CD4-positive, alpha-beta T cell treated with Interferon alpha-2 for 1 hour (primary cell): ENCODE measurements around the gene ABCC6.
"Not testable (repeated sequence)": the region's sequence is repeated elsewhere in the genome, so short reads cannot be mapped to it uniquely, and the experiment has no call there.

Source experiments
- DNase-seq, 2 donors: peaks; one replicate each; pipeline ENCODE4 v3.0.0-alpha.2; 2020 to 2022

ABCC6 gene

DNA sequence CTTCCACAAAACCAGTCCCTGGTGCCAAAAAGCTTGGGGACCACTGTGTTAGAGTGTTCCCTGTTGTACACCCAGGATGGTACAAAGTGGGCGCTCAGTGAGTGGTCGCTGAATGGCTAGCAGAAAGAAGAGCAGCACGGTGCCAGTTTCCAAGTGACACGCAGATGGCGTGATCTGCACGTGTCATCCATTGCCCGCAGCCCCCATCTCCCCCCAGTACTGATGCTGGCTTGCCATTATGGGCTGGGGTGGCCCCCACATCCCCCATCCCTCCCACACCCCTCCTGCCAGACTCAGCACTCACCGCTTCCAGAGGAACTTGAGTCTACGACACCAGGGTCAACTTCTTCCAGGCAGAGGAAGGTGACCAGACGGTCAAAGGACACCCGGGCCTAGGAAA is 36.5 kb downstream of the ABCC6 start:
- no peak for DNase-seq

DNA sequence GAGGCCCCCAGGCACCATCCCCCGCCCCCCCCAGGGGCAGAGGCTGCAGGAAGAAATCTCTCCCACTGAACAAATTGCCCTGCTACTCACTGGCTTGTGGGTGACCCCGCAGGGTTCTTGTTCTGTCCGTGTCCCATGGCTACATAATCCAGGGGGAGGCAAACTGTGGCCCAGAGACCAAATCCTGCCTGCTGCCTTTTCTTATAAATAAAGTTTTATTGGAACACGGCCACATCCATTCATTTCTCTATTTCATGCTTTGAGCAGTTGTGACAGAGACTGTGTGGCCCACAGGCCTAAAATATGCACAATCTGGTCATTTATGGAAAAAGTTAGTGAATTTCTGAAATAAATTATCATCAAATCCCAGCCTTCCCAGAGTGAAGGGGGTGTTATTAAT is 38.2 kb downstream of the ABCC6 start:
- no peak for DNase-seq

DNA sequence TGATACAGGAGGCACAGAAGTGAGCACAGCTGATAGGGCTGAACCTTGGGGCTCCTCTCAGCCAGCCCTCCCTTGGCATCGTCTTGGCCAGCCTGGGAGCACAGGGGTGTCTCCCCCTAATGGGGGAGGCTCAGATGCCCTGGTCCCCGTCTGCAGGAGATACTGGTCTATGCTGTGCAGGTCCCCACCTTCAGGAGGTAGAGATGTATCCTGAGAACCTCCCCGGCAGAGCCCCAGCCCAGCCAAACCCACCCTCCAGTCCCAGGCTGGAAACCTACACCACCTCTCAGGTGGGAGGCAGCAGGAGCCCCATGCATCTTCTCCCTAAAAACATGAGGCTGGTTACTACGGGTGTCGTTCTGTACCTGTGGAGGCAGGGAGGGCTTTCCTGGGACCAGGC is 38.7 kb downstream of the ABCC6 start:
- no peak for DNase-seq

DNA sequence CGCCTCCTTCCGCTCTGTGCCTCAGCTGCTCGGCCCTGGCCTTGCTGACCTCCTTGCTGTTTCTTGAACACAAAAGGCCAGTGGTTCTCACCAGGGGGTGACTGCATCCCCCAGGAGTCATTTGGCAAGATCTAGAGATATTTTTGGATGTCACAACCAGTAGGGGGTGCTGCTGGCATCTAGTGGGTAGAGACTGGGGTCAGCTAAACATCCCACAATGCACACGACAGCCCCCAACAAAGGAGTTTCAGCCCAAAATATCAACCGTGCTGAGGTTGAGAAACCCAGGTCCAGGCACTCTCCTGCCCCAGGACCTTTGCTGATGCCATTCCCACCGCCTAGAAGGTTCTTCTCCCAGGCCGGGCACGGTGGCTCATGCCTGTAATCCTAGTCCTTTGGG is 39.7 kb downstream of the ABCC6 start:
- DNase-seq, result no peak

DNA sequence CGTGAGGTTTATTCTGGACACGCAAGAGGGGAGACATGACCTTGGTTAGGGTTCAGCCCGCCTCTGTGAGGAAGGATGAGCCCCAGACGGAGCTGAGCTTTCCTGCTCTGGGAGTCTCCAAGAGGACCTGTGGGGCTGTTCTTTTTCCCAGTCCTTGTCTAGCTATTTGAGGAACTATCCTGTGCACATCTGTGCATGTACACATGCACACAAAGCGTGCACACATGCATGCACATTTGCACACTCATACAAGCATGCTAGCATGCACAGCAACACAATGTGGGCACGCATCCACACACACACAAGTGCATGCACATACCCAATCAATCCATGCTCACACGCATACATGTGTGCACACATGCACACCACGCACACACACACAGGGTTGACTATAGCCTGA is 40.4 kb downstream of the ABCC6 start:
- DNase-seq, result no peak

DNA sequence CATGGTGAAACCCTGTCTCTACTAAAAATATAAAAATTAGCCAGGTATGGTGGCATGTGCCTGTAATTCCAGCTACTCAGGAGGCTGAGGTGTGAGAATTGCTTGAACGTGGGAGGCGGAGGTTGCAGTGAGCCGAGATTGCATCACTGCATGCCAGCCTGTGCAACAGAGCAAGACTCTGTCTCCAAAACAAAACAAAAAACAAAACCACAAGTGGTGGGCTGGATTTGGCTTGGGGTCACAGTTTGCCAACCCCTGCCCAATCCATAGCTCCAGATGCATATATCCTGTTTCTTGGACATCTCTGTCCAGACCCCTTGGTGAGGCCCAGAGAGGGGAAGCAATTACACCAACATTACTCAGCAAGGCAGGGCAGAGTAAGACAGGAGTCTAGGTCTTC is 41.5 kb downstream of the ABCC6 start:
- not testable (repeated sequence) for DNase-seq

DNA sequence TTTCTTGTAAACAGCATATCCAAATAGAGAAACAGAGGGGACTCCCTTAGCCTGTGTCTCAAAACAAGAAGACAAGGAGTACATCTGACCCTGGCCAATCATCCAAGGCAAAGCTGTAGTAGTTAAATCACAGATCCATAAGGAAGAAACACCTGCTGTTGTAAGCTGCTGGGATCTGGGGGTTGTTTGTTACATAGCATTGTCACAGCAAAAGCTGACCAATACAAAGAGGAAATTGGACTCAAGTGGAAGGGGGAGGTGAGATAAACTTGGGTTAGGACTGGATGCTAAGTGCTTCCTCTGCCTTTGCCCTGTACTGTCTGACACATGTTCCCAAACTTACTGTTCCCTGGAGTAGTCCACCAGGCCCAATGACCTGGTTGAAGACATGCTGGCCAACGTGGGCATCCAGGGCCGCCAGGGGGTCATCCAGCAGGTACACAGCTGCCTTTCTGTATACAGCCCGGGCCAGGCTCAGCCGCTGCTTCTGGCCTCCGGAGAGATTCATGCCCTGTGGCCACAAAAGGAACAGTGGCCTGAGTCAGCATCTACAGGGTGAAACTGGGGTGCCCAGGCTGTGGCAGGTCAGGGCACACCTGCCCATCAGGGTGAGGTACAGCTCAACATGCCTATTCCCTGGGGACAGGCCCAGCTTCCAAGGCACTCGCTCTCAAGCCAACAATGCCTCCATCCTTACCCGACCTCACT is 44.7 kb downstream of the ABCC6 start:
- no peak for DNase-seq

DNA sequence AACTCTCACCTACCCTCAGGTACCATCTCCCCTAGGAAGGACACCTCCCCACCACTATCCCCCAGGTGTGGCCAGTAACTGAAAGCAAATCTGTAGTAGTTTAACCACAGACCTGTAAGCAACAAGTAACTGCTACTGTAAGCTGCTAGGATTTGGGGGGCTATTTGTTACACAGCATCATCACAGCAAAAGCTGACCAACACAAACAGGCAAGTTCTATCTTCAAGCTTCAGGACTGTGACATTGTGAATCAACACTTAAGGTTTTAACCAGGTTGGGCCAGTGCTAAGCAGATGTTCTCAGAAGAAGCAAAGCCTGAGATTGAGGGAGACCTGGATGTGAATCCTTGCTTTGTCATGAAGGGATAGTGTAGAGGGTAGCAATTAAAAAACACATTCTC is 47.0 kb downstream of the ABCC6 start:
- no peak for DNase-seq

DNA sequence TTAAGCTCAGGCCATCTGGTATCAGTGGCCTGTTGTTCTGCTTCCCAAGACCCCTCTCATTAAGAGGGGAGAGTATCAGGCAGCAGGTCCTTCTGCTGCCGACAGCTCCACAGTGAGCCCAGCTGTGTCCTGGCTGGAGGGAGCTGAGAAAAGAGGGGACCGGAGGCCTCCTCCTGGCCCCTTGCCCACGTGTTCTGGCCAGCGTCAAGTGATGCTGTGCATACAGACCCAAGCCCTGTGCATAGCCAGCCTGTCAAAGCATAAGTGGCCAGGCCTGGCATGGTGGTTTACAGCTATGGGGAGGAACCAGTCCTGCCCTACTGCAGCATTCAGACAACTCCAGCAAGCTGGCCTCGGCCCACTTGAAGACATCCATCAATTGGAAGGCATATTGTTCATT is 48.0 kb downstream of the ABCC6 start:
- DNase-seq, result no peak

DNA sequence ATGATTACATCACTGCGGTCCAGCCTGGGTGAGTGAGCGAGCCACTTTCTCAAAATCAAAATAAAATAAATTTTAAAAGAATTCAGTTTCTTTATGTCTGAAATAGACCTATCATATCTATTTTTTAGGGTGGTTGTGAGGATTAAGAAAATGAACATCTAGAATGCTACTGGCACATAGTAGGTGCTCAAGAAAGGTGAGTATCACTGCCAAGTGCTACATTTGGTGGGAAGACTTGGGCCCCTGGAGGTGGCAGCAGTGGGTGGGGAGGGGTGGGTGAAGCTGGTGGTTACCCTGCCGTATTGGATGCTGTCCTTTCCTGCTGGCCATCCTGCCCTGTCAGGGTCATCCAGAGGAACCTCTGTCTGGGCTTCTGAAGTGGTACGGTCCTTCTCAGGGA is 50.3 kb downstream of the ABCC6 start:
- no peak for DNase-seq

DNA sequence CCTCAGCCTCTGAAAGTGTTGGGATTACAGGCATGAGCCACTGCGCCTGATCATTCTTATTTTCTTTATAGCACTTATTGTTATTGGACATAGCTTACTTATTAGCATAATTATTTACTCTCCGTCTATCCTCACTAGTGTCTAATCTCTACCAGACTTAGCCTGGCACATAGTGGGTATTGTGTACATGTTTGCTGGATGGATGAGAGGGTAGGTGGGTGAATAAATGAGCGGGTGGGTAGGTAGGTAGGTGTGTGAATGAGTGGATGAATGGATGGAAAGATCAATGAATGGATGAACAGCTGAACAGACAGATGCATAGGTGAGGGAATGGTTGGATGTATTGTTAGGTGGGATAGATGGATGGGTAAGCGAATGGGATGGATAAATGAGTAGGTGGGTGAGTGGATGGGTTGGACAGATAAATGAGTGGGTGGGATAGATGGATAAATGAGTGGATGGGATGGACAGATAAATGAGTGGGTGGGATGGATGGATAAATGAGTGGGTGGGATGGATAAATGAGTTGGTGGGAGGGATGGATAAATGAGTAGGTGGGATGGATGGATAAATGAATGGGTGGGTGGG is 51.9 kb downstream of the ABCC6 start:
- DNase-seq, result no peak

DNA sequence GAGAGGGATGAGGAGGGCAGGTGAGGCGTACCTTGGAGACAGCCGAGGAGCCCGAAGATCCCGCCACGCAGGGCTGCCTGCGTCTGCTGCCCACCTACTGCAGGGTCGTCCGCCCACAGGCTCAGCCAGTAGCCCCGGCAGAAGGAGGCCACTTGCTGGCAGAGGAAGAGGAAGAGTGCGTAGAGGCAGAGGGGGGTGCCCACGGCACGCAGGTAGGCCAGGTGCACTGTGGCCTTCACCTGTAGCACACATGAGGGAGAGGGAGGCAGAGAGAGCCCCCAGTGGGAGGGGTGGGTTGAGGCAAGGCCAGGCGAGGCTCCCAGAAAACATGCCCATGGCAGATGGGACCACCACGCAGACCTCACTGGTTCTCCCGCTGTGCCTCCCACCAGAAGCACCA is 53.7 kb downstream of the ABCC6 start:
- no peak for DNase-seq

DNA sequence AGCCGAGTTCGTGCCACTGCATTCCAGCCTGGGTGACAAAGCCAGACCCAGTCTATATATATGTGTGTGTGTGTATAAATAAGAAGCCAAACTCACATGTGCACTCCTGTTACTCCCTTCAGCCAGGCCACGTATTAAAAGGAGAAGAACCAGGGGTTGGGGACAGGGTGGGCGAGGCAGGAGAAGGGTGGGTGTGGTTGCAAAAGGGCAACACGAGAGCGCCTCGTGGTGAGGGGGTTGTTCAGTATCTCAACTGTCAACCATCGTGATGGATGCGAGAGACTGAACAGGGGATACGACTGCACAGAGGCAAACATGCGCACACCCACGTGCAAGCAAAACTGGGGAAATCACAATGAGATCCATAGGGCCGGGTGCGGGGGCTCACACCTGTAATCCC is 54.9 kb downstream of the ABCC6 start:
- no peak for DNase-seq

DNA sequence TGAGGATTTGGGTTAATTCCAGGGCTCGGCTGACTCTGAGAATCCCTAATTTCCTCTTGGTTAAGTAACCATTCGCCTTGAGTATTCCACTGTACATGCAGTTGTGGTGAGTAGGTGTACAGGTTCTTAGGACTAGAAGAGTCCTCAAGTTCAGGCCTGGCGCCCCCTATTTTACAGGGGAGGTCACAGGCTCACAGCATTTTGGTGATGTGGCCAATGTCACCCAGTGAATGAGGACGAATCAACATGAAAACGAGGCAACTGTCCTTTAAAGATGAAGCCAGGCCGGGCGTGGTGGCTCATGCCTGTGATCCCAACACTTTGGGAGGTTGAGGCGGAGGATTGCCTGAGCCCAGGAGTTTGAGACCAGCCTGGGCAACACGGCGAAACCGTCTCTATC is 55.4 kb downstream of the ABCC6 start:
- DNase-seq, result no peak

DNA sequence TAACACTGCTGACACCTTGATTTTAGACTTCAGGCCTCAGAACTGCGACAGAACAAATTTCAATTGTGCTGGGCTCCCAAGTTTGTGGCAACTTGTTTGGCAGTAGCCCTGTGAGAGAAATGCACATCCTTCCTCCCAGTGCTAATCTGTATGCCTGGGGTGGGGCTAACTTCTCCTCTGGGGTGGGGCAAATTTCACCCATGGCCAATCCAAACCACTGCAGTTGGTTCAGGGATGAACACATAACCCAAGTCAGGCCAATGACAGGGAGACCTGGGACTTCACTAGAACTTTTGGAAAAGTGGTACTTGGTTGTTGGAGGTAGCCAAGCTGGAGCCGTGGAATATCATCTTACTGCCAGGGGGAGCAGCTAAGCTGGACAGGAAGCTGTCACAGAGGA is 56.3 kb downstream of the ABCC6 start:
- no peak for DNase-seq

DNA sequence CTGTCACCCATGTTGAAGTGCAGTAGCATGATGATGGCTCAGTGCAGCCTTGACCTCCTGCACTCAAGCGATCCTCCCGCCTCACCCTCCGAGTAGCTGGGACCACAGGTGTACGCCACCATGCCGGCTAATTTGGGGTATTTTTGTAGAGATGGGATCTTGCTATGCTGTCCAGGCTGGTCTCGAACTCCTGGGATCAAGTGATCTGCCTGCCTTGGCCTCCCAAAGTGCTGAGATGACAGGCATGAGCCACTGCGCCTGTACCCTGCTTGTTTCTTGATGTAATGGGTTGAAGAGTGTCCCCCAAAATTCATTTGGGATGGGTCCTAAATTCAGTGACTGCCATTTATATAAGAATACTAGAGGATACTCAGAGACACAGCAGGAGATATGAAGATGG is 57.2 kb downstream of the ABCC6 start:
- DNase-seq, result no peak

DNA sequence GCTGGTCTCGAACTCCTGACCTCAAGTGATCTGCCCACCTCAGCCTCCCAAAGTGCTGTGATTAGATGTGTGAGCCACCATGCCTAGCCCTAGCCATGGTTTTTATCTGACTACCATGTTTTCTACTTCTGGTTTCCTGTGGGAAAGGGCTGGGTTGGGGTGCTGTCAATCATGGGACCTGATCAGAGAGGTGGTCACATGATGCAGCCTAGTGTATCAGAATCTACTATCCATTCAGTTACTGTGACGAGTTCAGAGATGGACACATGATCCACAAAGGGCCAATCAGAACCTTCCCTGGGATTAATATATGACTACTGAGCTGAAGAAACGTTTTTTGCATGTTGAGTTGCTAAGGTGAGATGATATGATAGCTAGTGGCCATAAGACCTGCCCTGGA is 59.1 kb downstream of the ABCC6 start:
- no peak for DNase-seq

DNA sequence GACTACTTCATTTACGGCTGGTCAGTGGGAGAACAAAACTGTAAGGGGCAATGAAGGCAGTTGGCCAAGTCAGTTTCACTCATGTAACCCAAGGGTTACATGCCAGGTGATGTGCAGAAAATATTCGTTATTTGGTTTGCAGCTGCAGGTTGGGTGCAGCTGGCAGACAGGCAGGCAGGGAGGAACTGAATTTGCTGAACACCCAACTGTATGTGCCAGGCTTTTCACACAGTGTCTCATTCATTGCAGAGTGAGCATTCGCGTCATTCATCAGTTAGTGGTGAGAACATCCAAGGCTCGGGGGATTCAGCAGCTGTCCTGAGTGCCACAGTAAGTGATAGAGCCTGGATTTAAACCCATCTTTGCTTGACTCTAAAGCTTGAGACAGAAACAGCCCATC is 59.7 kb downstream of the ABCC6 start:
- no peak for DNase-seq

DNA sequence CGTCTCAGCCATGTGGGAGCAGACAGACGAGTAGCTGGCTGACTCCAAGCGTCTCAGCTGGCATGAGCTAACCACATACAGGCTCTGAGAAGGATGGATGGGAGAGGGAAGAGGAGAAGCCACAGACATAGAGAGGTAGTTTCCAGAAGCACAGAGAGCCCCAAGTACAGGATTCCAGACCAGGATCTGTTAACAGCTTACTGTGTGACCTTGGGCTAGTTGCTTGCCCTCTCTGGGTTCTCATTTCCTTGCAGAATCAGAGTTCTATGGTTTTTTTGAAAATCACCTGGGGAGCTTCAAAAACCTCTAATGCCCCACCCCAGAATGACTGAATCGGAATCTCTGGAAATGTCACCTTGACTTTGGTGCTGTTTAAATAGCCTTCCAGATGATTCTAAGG is 60.2 kb downstream of the ABCC6 start:
- DNase-seq, result no peak

DNA sequence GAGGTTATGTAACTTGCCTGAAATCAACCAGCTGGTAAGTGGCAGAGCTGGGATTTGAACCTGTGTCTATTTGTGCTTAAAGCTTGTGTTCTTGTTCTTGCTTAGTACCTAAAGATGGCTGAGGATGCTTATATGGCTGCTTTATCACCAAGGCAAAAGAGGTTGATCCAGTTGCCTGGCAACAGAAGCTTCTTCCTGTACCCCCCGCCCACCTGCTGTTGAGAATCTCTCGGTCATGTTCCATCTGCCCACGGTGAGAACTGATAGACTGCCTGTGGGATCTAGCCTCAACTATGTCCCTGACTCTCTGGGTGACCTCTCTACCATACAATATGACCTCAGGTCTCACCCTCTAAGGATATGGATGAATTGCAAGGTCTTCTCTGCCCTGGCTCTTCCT is 60.7 kb downstream of the ABCC6 start:
- no peak for DNase-seq

DNA sequence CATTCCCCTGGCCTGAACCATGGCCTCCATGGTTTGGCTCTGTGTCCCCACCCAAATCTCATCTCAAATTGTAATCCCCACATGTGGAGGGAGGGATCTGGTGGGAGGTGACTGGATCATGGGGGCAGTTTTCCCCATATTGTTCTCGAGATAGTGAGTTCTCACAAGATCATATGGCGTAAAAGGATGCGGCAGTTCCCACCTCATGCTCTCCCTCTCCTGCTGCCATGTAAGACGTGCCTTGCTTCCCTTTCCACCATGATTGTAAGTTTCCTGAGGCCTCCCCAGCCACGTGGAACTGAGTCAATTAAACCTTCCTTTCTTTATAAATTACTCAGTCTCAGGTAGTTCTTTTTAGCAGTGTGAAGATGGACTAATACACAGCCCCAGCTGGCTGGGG is 61.5 kb downstream of the ABCC6 start:
- DNase-seq, result not testable (repeated sequence)

DNA sequence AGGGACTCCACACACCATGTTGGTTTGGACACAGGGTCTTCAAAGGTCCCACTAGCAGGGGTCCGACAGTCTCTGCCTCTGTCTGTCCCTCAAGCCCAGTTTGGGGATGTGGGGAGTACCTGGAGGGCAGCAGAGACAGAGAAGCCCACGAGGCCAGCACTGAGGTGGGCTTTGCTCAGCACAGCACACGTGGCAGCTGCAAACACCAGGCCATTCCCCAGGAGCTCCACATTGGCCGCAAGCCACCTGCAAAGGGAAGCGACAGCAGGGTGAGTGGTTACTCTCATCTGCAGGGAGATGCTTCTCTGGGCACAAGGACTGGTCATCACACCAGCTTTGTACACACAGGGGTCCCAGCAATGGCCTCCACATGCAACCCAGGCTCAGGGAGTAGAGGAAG is 62.0 kb downstream of the ABCC6 start:
- no peak for DNase-seq

DNA sequence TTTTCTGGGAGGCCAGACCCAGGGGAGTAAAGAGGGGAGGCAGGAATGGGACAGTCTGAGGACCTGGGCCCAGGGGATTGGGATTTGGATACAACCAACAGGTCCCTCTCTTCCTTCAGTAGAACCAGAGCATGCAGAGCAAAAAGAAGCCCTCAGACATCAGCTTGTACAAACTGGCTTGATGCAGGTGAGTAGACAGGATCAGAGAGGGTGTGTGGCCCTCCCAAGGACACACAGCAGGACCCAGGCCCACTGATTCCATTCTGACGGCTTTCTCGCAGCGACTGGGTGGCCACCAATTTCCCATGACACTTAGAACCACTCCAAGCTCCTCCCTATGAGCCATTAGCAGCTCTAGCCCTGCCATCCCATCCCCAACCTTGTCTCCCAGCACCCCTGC is 63.6 kb downstream of the ABCC6 start:
- DNase-seq, result no peak

DNA sequence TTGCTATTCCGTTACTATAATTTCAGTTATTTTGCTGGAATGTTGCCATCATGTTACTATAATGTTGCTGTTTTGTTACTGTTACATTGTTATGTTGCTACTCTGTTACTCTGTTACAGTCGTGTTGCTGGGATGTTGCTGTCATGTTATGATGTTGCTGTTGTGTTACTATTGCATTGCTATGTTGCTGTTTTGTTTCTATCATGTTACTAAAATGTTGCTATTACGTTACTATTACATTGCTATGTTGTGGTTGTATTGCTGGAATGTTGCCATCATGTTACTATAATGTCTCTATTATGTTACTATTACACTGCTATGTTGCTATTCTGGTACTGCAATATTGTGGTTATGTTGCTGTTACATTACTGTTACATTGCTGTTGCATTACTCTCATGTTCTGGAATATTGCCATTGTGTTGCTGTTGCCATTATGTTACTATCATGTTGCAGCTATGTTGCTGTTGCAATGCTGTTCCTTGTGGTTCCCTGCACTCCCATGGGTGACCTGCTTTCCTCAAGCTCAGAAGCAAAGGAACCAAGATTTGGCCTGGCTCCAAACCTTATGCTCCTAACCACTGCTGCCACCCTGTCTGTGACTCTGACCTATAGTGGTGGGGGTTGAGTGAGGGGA is 64.4 kb downstream of the ABCC6 start:
- no peak for DNase-seq
